GM12878 (cell line): ENCODE results near the gene LRP5. TPM values are rescaled to one million over a fixed set of nuclear protein-coding genes. Genes with fewer than 3 reads are reported as not detected.

Experiments
- ATF3 ChIP-seq: IDR thresholded peaks from 2 replicates; pipeline ENCODE4 v1.6.1; 2011; ENCODE audit warnings: low read depth, mild to moderate bottlenecking, low read length, moderate library complexity, borderline replicate concordance; ENCODE audit errors: extremely low read depth
- CBX3 ChIP-seq: fragments of 200-600 bp; sonication (generic); IDR thresholded peaks from 2 replicates; pipeline ENCODE4 v1.6.1; 2016; ENCODE audit warnings: low read depth, borderline replicate concordance
- CEBPZ ChIP-seq: fragments of 150-350 bp; IDR thresholded peaks from 2 replicates; pipeline ENCODE4 v1.6.1; 2016; ENCODE audit warnings: low read depth, low read length
- EGR1 ChIP-seq, 2 experiments: IDR thresholded peaks; 1 replicate in 1 of 2; 2 replicates in 1 of 2; pipeline ENCODE4 v1.6.1; 2011 to 2012; ENCODE audit warnings: low read depth in 2 of 2, low read length in 2 of 2, borderline replicate concordance in 1 of 2, mild to moderate bottlenecking in 1 of 2, moderate library complexity in 1 of 2
- HCFC1 ChIP-seq: fragments of 150-350 bp; IDR thresholded peaks from 2 replicates; pipeline ENCODE4 v1.6.1; 2014; ENCODE audit warnings: low read length
- HDAC2 ChIP-seq: fragments of 200-600 bp; sonication (generic); IDR thresholded peaks from 2 replicates; pipeline ENCODE4 v1.6.1; 2017
- JUNB ChIP-seq: IDR thresholded peaks from 2 replicates; pipeline ENCODE4 v1.6.1; 2016; ENCODE audit warnings: antibody characterized with exemption, mild to moderate bottlenecking
- MAX ChIP-seq: IDR thresholded peaks from 2 replicates; pipeline ENCODE4 v1.6.1; 2012; ENCODE audit warnings: low read depth, low read length, improper control_type of control experiment
- MXI1 ChIP-seq: fragments of 150-350 bp; IDR thresholded peaks from 2 replicates; pipeline ENCODE4 v1.6.1; 2011; ENCODE audit warnings: low read depth, mild to moderate bottlenecking, inconsistent platforms, low read length, improper control_type of control experiment
- NR2F1 ChIP-seq: fragments of 450-650 bp; conservative IDR thresholded peaks from 2 replicates; pipeline ENCODE4 v1.6.1; 2017; ENCODE audit warnings: mild to moderate bottlenecking
- PBX3 ChIP-seq: IDR thresholded peaks from 2 replicates; pipeline ENCODE4 v1.6.1; 2011; ENCODE audit warnings: mild to moderate bottlenecking, low read depth, low read length, moderate library complexity; ENCODE audit not compliant: insufficient replicate concordance
- RB1 ChIP-seq: fragments of 450-650 bp; formaldehyde crosslinking; IDR thresholded peaks from 2 replicates; pipeline ENCODE4 v1.6.1; 2017; ENCODE audit warnings: mild to moderate bottlenecking, borderline replicate concordance
- STAT1 ChIP-seq: fragments of 450-650 bp; conservative IDR thresholded peaks from 2 replicates; pipeline ENCODE4 v1.6.1; 2014; ENCODE audit warnings: antibody characterized with exemption, mild to moderate bottlenecking
- STAT3 ChIP-seq: IDR thresholded peaks from 2 replicates; pipeline ENCODE4 v1.6.1; 2011; ENCODE audit warnings: low read depth, low read length, improper control_type of control experiment
- TCF12 ChIP-seq: IDR thresholded peaks from 2 replicates; pipeline ENCODE4 v1.6.1; 2011; ENCODE audit warnings: low read depth, mild to moderate bottlenecking, low read length
- YY1 ChIP-seq: IDR thresholded peaks from 2 replicates; pipeline ENCODE4 v1.6.1; 2011; ENCODE audit warnings: low read depth, mild to moderate bottlenecking, low read length
- ZBTB11 ChIP-seq: fragments of 450-650 bp; formaldehyde crosslinking; IDR thresholded peaks from 2 replicates; pipeline ENCODE4 v1.5.0; 2022; ENCODE audit warnings: mild to moderate bottlenecking, missing genetic modification characterization
- ZBTB33 ChIP-seq: fragments of 450-650 bp; IDR thresholded peaks from 2 replicates; pipeline ENCODE4 v1.6.1; 2017; ENCODE audit warnings: mild to moderate bottlenecking
- ZNF622 ChIP-seq: fragments of 450-650 bp; IDR thresholded peaks from 2 replicates; pipeline ENCODE4 v1.6.1; 2017; ENCODE audit warnings: mild to moderate bottlenecking, inconsistent platforms
- polyA plus RNA-seq, 11 experiments: library from polyadenylated mRNA; depleted of rRNA in 4 of 11; unstranded in 6 of 11; stranded (reverse) in 5 of 11; fragments of >200 nt; fragmentation: Nextera tagmentation in 4 of 11; fragmentation: Illumina TruSeq in 1 of 11; extraction: Ambion mirVana in 4 of 11; extraction: Trizol in 1 of 11; gene quantifications; 1 replicate in 1 of 11; 2 replicates in 10 of 11; pipeline versions ENCODE4 v1.2.1 to v1.2.3, GENCODE V29; 2011 to 2016; ENCODE audit warnings: inconsistent platforms in 2 of 11, missing spikeins in 2 of 11, low read depth in 1 of 11
- total RNA-seq, 4 experiments: library from RNA; depleted of rRNA in 3 of 4; stranded (reverse); fragments of >200 nt in 3 of 4; fragmentation: Illumina TruSeq in 1 of 4; extraction: Trizol in 1 of 4; gene quantifications; 2 replicates each; pipeline versions ENCODE4 v1.2.1 to v1.2.3, GENCODE V29; 2013 to 2021

LRP5 gene
- total and polyA plus RNA-seq, 10 of the 15 experiments (the other 5 are each of a cell fraction or from before 2014, with no cell fraction given): 0.37 to 34.0 (median 6.6) TPM

- TF ChIP-seq CEBPZ (no peak), ZNF622 (no peak), HCFC1 (no peak), STAT3 (no peak), PBX3 (no peak), MAX (peak; percentile 53; the same call in 1 of the 2 replicates), YY1 (peak; percentile 89), JUNB (no peak), ZBTB11 (CRISPR knock-in tag) (no peak), HDAC2 (no peak), NR2F1 (no peak), EGR1 (IDR thresholded peaks at IDR 0.05; ENCODE audit: borderline replicate concordance in 1 of 2, low read depth in 2 of 2, low read length in 2 of 2) (0 out of 3 replicates have a peak, but pooled peaks of 1 of the 2 experiments have one; percentile 72), STAT1 (peak; percentile 56; the same call in 1 of the 2 replicates), TCF12 (0 out of 2 replicates have a peak, but pooled peaks have one; percentile 25), RB1 (peak; percentile 71; the same call in 1 of the 2 replicates), ZBTB33 (no peak), ATF3 (no peak), MXI1 (no peak), CBX3 (no peak)
These were observed 14.4 kb upstream of the LRP5 start (continued) for GRCh38 chr11:68297812-68298658.
